OCI-LY7 (cell line): ENCODE results near the gene ARMH1.

Experiments used
- CTCF ChIP-seq: fragments of 200-600 bp; sonication (generic); conservative IDR thresholded peaks from 2 replicates; pipeline ENCODE4 v1.5.1; 2014; ENCODE audit warnings: mild to moderate bottlenecking, antibody characterized with exemption, low read length, moderate library complexity, mixed read lengths
- EZH2phosphoT487 ChIP-seq: fragments of 200-600 bp; sonication (generic); IDR thresholded peaks from 2 replicates; pipeline ENCODE4 v1.6.1; 2018; ENCODE audit warnings: low read depth, borderline replicate concordance, mild to moderate bottlenecking, mixed run types, antibody characterized with exemption, low read length, moderate library complexity, mixed read lengths

DNA sequence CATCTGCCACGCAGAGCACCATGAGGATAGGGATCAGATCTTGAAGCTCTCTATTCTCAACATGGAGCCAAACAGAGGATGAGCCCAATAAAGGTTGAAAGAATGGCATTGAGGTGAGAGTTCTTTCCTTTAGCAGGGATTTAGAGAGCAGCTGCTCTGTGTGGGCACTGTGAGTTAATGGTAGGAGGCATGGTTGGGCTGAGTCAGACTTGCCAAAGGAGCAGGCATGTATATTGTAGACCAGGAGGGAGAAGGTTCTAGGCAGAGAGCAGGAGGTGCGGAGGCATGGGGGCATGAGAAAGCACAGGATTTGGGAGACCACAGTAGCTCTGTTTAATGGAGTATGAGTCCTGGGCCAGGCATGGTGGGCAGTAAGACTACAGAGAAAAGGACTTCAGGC lies 32.3 kb upstream of the ARMH1 start:
- no peak for TF ChIP-seq CTCF
- TF ChIP-seq EZH2phosphoT487: no peak
